HepG2 (cell line): ENCODE data around the gene CDYL2. TPM values are rescaled to one million over a fixed set of nuclear protein-coding genes. Genes with fewer than 3 reads are reported as not detected.

Source experiments
- ATAC-seq: fragments of 200-7000 bp; cut with Tn5 transposase; 3 replicates; pipeline ENCODE4 v1.9.1; 2020; ENCODE audit warnings: mild to moderate bottlenecking, moderate library complexity
- BruUV-seq: library from RNA; stranded (reverse); fragments of 400-500 nt; replicated peaks from 2 replicates; lab custom pipeline; 2021; lab: Mats Ljungman, UMichigan
- CTCF ChIA-PET: fragments of 300-600 bp; formaldehyde crosslinking; extraction: SDS; loops from one replicate; lab custom pipeline; 2021; ENCODE audit warnings: low total read pairs, inconsistent platforms, low intra/inter-chr PET ratio; lab: Yijun Ruan, JAX
- POLR2A ChIA-PET: fragments of 350-600 bp; sonication (Branson Sonifier 250); formaldehyde crosslinking; loops from one replicate; lab custom pipeline; 2020; ENCODE audit warnings: antibody characterized with exemption, inconsistent platforms; lab: Yijun Ruan, JAX
- DNase-seq: peaks from one replicate; pipeline ENCODE4 v3.0.0-alpha.2; 2015; ENCODE audit warnings: low spot score
- FAIRE-seq: peaks from 3 replicates; lab custom pipeline; 2011; peaks lifted over from hg19 to GRCh38; lab: Jason Lieb, UNC
- H2AFZ ChIP-seq: one replicate; pipeline ENCODE4 v1.6.1; 2011; ENCODE audit warnings: low read length, inconsistent platforms
- H3K27ac ChIP-seq: fragments of 300-600 bp; 3 replicates; pipeline ENCODE4 v1.8.0; 2011; ENCODE audit warnings: mixed run types, mild to moderate bottlenecking, mixed read lengths, low read length, inconsistent platforms; ENCODE audit not compliant: insufficient read depth; ENCODE audit errors: extremely low read length
- H3K27me3 ChIP-seq, 2 experiments: fragments of 200-600 bp in 1 of 2; 2 replicates in 1 of 2; 3 replicates in 1 of 2; pipeline versions ENCODE4 v1.6.0 to v1.8.0; 2011; ENCODE audit warnings: low read length in 2 of 2, mild to moderate bottlenecking in 2 of 2, moderate library complexity in 2 of 2, inconsistent platforms in 1 of 2; ENCODE audit not compliant: insufficient read depth in 2 of 2, control insufficient read depth in 1 of 2
- H3K36me3 ChIP-seq, 2 experiments: fragments of 200-600 bp in 1 of 2; replicated peaks in 1 of 2; 2 replicates in 1 of 2; 3 replicates in 1 of 2; pipeline versions ENCODE4 v1.5.1 to v1.8.0; 2011; ENCODE audit warnings: low read length in 2 of 2, inconsistent platforms in 1 of 2; ENCODE audit not compliant: insufficient read depth in 2 of 2, control insufficient read depth in 1 of 2
- H3K4me1 ChIP-seq: 2 replicates; pipeline ENCODE4 v1.5.1; 2012; ENCODE audit warnings: low read length, inconsistent platforms; ENCODE audit not compliant: insufficient read depth
- H3K4me2 ChIP-seq: 2 replicates; pipeline ENCODE4 v1.6.0; 2011; ENCODE audit warnings: low read depth, low read length, inconsistent platforms
- H3K4me3 ChIP-seq, 3 experiments: fragments of 200-600 bp in 1 of 3; sonication (generic), shearing (Covaris generic) in 1 of 3; replicated peaks in 1 of 3; 2 replicates each; pipeline ENCODE4 v1.5.1; 2011 to 2016; ENCODE audit warnings: low read length in 3 of 3, inconsistent platforms in 2 of 3, low read depth in 2 of 3, mild to moderate bottlenecking in 2 of 3, control low read depth in 1 of 3, mixed read lengths in 1 of 3; ENCODE audit not compliant: insufficient read depth in 1 of 3
- H3K79me2 ChIP-seq: one replicate; pipeline ENCODE4 v1.6.1; 2011; ENCODE audit warnings: low read length, inconsistent platforms; ENCODE audit not compliant: insufficient read depth
- H3K9ac ChIP-seq: 2 replicates; pipeline ENCODE4 v1.6.0; 2011; ENCODE audit warnings: mild to moderate bottlenecking, low read depth, low read length, inconsistent platforms; ENCODE audit not compliant: insufficient read depth
- H3K9me3 ChIP-seq: 2 replicates; pipeline ENCODE4 v1.5.1; 2012; ENCODE audit warnings: mild to moderate bottlenecking, low read length
- H4K20me1 ChIP-seq: 2 replicates; pipeline ENCODE4 v1.6.0; 2011; ENCODE audit warnings: inconsistent platforms, mild to moderate bottlenecking, low read length, moderate library complexity; ENCODE audit not compliant: insufficient read depth
- FOXJ3 ChIP-seq: sonication (generic); formaldehyde crosslinking; IDR thresholded peaks from 2 replicates; pipeline ENCODE4 v1.4.0; 2020; ENCODE audit warnings: missing genetic modification reagents, mild to moderate bottlenecking, borderline replicate concordance
- HNRNPH1 ChIP-seq: fragments of 200-400 bp; formaldehyde crosslinking; optimal IDR thresholded peaks from 2 replicates; pipeline ENCODE3; 2017; ENCODE audit warnings: mild to moderate bottlenecking, low read depth, low read length
- MNT ChIP-seq: fragments of 450-650 bp; IDR thresholded peaks from 2 replicates; pipeline ENCODE4 v1.6.1; 2016
- ZNF382 ChIP-seq: sonication (generic); formaldehyde crosslinking; IDR thresholded peaks from 2 replicates; pipeline ENCODE4 v1.5.0; 2020; ENCODE audit warnings: missing genetic modification reagents, mild to moderate bottlenecking, borderline replicate concordance
- WGBS: methylation state at CpG from one replicate; pipeline ENCODE4 v1.1.6; 2017; ENCODE audit warnings: low lambda C conversion rate; 5-methylcytosine and 5-hydroxymethylcytosine counted together
- in situ Hi-C: cut with HindIII; loops from 2 replicates; pipeline ENCODE4 v1.10.0; 2017; ENCODE audit warnings: low pct_unique_long_range_greater_than_20kb; ENCODE audit not compliant: extremely low pct_ligation_motif_present
- intact Hi-C: fragments of 100-400 bp; cut with micrococcal nuclease; formaldehyde crosslinking; loops from one replicate; pipeline ENCODE4 v1.10.0; 2022; ENCODE audit not compliant: unreplicated experiment
- polyA plus RNA-seq, 8 experiments: library from polyadenylated mRNA; depleted of rRNA in 3 of 8; stranded (reverse) in 7 of 8; unstranded in 1 of 8; fragments of >200 nt; fragmentation: Illumina TruSeq in 4 of 8; extraction: Trizol in 4 of 8; gene quantifications; 2 replicates each; pipeline versions ENCODE4 v1.2.1 to v1.2.3, GENCODE V29; 2011 to 2016; ENCODE audit warnings: low read depth in 4 of 8, missing spikeins in 1 of 8, mixed read lengths in 1 of 8; ENCODE audit not compliant: insufficient read depth in 1 of 8
- total RNA-seq, 5 experiments: library from RNA; depleted of rRNA; stranded (reverse); fragments of >200 nt; fragmentation: Illumina TruSeq; extraction: Trizol; gene quantifications; 2 replicates each; pipeline ENCODE4 v1.2.3, GENCODE V29; 2016; ENCODE audit warnings: low read depth in 1 of 5

Gene CDYL2
- total and polyA plus RNA-seq, 2 of the 13 experiments (the other 11 are each of a cell fraction or from before 2014, with no cell fraction given), result 0.07 to 0.35 TPM

- BruUV-seq, result no TSS peak
- no peaks in the 10 kb centered on the region for H3K36me3 ChIP-seq
- H4K20me1 ChIP-seq, result no peaks in the 10 kb centered on the region
- no peak overlapping the region for H3K27ac ChIP-seq
- TF ChIP-seq FOXJ3 (CRISPR knock-in tag) (no peak), MNT (peak; percentile 98), ZNF382 (CRISPR knock-in tag) (no peak)
- no peak overlapping the region for H3K9ac ChIP-seq
- 5% methylated on average over 3 of the region's 3 CpGs for WGBS
- H2AFZ ChIP-seq, result no peak overlapping the region
- intact Hi-C loops (no loop called here), in situ Hi-C loops (no loop called here)
- FAIRE-seq (no peak), ATAC-seq (no peak), DNase-seq (no peak)
- H3K4me3 ChIP-seq, result no peak overlapping the region
- no peaks in the 10 kb centered on the region for H3K79me2 ChIP-seq
- ChIA-PET CTCF (no interaction called here), POLR2A (no interaction called here)
- H3K9me3 ChIP-seq, result no peaks in the 10 kb centered on the region
- H3K27me3 ChIP-seq, result no peaks in the 10 kb centered on the region
- no peak overlapping the region for H3K4me2 ChIP-seq
- no peaks in the 10 kb centered on the region for H3K4me1 ChIP-seq
These were observed 176.1 kb downstream of the CDYL2 start for GRCh38 chr16:80628254-80628653.

DNA sequence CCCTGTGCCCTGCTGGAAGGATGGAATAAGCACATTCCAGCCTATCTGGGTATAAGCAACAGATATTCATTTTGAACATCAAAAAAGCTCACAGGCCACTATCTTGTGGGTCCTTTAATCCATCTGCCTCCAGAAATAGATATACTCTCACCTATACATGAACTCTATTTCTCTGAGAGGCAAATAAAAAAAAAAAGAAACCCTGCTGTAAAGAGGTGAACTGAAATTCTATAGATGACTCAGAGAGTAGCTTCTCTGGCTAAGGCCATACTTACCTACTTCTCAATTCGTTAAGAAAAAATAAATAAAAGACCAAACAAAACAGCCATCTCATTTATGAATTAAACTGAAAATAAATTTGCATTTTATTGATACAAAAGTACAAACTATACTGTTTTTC is 177.3 kb downstream of the CDYL2 start:
- no peak for FAIRE-seq
- no peaks in the 10 kb centered on the region for H3K27me3 ChIP-seq
- POLR2A ChIA-PET, result no interaction called here
- no peak overlapping the region for H3K4me3 ChIP-seq
- no peaks in the 10 kb centered on the region for H3K4me1 ChIP-seq
- no peak for TF ChIP-seq HNRNPH1
- TF ChIP-seq, all 625 proteins: peak for 0
- Histone ChIP-seq H3K27ac (no peak overlapping the region), H3K9me3 (no peaks in the 10 kb centered on the region), H2AFZ (no peak overlapping the region), H3K9ac (no peak overlapping the region), H3K79me2 (no peaks in the 10 kb centered on the region), H3K36me3 (no peaks in the 10 kb centered on the region), H3K4me2 (no peak overlapping the region), H4K20me1 (no peaks in the 10 kb centered on the region)
- no TSS peak for BruUV-seq
- WGBS, result 0% methylated on average over 1 of the region's 1 CpG
- no peak for ATAC-seq
- no peak for DNase-seq
- CTCF ChIA-PET, result no interaction called here
- in situ Hi-C loops (no loop called here), intact Hi-C loops (no loop called here)
